Measurements from ENCODE around the gene SGO1.

DNA sequence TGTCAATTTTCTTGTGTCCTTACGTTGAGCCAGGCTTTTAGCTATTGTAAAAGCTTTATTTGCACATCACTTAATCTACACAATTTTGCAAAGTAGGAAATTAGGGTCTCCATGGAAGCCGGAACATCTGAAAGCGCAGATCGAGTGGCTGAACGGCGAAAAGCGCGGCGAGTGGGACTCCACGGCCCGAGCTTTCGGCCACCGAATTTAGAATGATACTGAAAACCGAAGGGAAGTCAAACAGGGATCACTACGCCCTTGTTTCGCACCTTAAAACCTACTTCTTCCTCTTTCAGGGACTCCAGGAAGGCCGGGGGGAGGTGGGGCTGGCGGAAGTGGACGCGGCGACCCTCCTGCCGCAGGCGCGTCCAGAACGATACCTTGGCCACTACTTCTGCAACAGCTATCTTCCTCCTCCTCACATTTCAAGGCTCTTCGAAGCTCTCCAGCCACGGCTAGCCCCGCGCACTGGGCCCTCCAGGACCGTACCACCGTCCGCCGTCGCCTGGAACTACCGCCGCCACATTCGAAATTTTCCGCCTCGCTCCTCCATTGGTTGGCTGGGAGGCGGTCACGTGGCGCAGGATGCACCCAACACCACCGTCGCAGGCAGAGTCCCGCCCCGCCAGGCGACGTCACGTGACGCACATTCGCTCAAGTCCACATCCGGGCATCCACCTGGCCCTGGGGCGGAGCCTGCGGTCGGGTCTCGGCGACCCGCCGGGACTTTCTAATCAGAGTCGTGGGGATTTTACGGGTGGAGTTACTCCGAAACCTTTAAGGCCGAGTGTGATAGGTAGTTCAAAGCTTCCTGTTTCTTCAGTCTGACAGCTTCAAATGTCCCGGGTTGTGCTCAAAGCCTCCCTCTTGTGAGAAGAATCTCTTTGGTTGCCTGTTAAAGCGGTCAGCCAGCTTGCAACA is at the start of gene SGO1:
- TF ChIP-seq, protein P1, sequence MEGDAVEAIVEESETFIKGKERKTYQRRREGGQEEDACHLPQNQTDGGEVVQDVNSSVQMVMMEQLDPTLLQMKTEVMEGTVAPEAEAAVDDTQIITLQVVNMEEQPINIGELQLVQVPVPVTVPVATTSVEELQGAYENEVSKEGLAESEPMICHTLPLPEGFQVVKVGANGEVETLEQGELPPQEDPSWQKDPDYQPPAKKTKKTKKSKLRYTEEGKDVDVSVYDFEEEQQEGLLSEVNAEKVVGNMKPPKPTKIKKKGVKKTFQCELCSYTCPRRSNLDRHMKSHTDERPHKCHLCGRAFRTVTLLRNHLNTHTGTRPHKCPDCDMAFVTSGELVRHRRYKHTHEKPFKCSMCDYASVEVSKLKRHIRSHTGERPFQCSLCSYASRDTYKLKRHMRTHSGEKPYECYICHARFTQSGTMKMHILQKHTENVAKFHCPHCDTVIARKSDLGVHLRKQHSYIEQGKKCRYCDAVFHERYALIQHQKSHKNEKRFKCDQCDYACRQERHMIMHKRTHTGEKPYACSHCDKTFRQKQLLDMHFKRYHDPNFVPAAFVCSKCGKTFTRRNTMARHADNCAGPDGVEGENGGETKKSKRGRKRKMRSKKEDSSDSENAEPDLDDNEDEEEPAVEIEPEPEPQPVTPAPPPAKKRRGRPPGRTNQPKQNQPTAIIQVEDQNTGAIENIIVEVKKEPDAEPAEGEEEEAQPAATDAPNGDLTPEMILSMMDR (conservative IDR thresholded peaks at IDR 0.05; ENCODE audit: low read depth, low read length) = no peak
- TF ChIP-seq EZH2 (IDR thresholded peaks at IDR 0.05; ENCODE audit: borderline replicate concordance, low read depth, low read length, poor library complexity, severe bottlenecking) = no peak

Data from A673 (cell line).